H1 (cell line): ENCODE measurements around the gene ZNF524. TPM values are rescaled to one million over a fixed set of nuclear protein-coding genes. Genes with fewer than 3 reads are reported as not detected.

Experiments
- CTCF ChIA-PET: fragments of 300-600 bp; sonication (Branson Sonifier 250); formaldehyde crosslinking; loops from one replicate; lab custom pipeline; 2021; ENCODE audit not compliant: partially characterized antibody; lab: Charles Lee
- POLR2A ChIA-PET: fragments of 300-600 bp; sonication (Branson Sonifier 250); formaldehyde crosslinking; loops from one replicate; lab custom pipeline; 2021; ENCODE audit warnings: inconsistent platforms; ENCODE audit not compliant: partially characterized antibody; lab: Charles Lee
- DNase-seq, 2 experiments: peaks; one replicate each; pipeline versions ENCODE4 v3.0.0 to v3.0.0-alpha.2; 2010 to 2022; ENCODE audit warnings: low spot score in 2 of 2, low read depth in 1 of 2, mixed read lengths in 1 of 2
- FAIRE-seq: peaks from 2 replicates; lab custom pipeline; 2011; peaks lifted over from hg19 to GRCh38; lab: Jason Lieb, UNC
- H2AFZ ChIP-seq: 2 replicates; pipeline ENCODE4 v1.8.1; 2012; ENCODE audit warnings: low read length, inconsistent platforms
- H2AK5ac ChIP-seq: 2 replicates; pipeline ENCODE4 v1.6.1; 2013; ENCODE audit warnings: low read depth, low read length
- H2BK120ac ChIP-seq: replicated peaks from 2 replicates; pipeline ENCODE3; 2013; ENCODE audit warnings: low read depth, low read length, inconsistent platforms
- H2BK12ac ChIP-seq: 2 replicates; pipeline ENCODE4 v1.6.1; 2013; ENCODE audit warnings: low read depth, low read length
- H2BK15ac ChIP-seq: 2 replicates; pipeline ENCODE4 v1.6.1; 2013; ENCODE audit warnings: low read length
- H2BK20ac ChIP-seq: 2 replicates; pipeline ENCODE4 v1.6.1; 2013; ENCODE audit warnings: low read length
- H2BK5ac ChIP-seq: 2 replicates; pipeline ENCODE4 v1.6.1; 2013; ENCODE audit warnings: low read depth, low read length
- H3K14ac ChIP-seq: 2 replicates; pipeline ENCODE4 v1.6.1; 2013; ENCODE audit warnings: inconsistent platforms; ENCODE audit not compliant: insufficient read length
- H3K18ac ChIP-seq: 2 replicates; pipeline ENCODE4 v1.6.1; 2013; ENCODE audit warnings: low read length; ENCODE audit errors: extremely low read depth
- H3K23ac ChIP-seq: 2 replicates; pipeline ENCODE4 v1.6.1; 2013; ENCODE audit warnings: inconsistent platforms; ENCODE audit not compliant: insufficient read length
- H3K23me2 ChIP-seq: 2 replicates; pipeline ENCODE4 v1.6.1; 2013; ENCODE audit warnings: low read depth, low read length
- H3K27ac ChIP-seq: 2 replicates; pipeline ENCODE4 v1.6.1; 2011; ENCODE audit warnings: low read depth, low read length, inconsistent platforms
- H3K27me3 ChIP-seq, 4 experiments: replicated peaks in 1 of 4; 1 replicate in 1 of 4; 2 replicates in 3 of 4; pipeline versions ENCODE4 v1.6.1 to v1.8.1; 2011 to 2013; ENCODE audit warnings: low read length in 3 of 4, mild to moderate bottlenecking in 3 of 4, inconsistent platforms in 2 of 4, mixed read lengths in 2 of 4, moderate library complexity in 1 of 4; ENCODE audit not compliant: control insufficient read depth in 3 of 4, insufficient read depth in 3 of 4; ENCODE audit errors: extremely low read depth in 1 of 4
- H3K36me3 ChIP-seq, 4 experiments: 2 replicates each; pipeline versions ENCODE4 v1.6.1 to v1.8.1; 2011 to 2013; ENCODE audit warnings: mild to moderate bottlenecking in 4 of 4, low read length in 3 of 4, moderate library complexity in 2 of 4, control low read depth in 1 of 4, inconsistent platforms in 1 of 4; ENCODE audit not compliant: insufficient read depth in 4 of 4, control insufficient read depth in 2 of 4
- H3K4ac ChIP-seq: replicated peaks from 2 replicates; pipeline ENCODE3; 2013; ENCODE audit warnings: low read length, low read depth, mixed read lengths, inconsistent platforms; ENCODE audit not compliant: insufficient read length
- H3K4me1 ChIP-seq, 4 experiments: replicated peaks in 1 of 4; 1 replicate in 1 of 4; 2 replicates in 3 of 4; pipeline versions ENCODE4 v1.6.1 to v1.8.1; 2011 to 2013; ENCODE audit warnings: low read length in 3 of 4, inconsistent platforms in 2 of 4, mixed read lengths in 1 of 4; ENCODE audit not compliant: insufficient read depth in 4 of 4, control insufficient read depth in 3 of 4
- H3K4me2 ChIP-seq, 2 experiments: 2 replicates each; pipeline versions ENCODE4 v1.6.1 to v1.8.1; 2011 to 2013; ENCODE audit warnings: low read depth in 2 of 2, low read length in 2 of 2, control low read depth in 1 of 2, inconsistent platforms in 1 of 2, mild to moderate bottlenecking in 1 of 2; ENCODE audit not compliant: insufficient read depth in 1 of 2
- H3K4me3 ChIP-seq, 4 experiments: fragments of 200-600, 300-600 bp in 1 of 4; sonication (generic), shearing (Covaris generic), sonication (Bioruptor Twin) in 1 of 4; 2 replicates each; pipeline versions ENCODE4 v1.5.1 to v1.8.1; 2011 to 2016; ENCODE audit warnings: low read length in 4 of 4, low read depth in 3 of 4, control low read depth in 2 of 4, inconsistent platforms in 2 of 4, mild to moderate bottlenecking in 2 of 4, mixed read lengths in 1 of 4, moderate library complexity in 1 of 4; ENCODE audit not compliant: insufficient read depth in 2 of 4; ENCODE audit errors: extremely low read depth in 1 of 4
- H3K56ac ChIP-seq: replicated peaks from 2 replicates; pipeline ENCODE3; 2013; ENCODE audit warnings: low read depth, mild to moderate bottlenecking, mixed read lengths, low read length, inconsistent platforms; ENCODE audit not compliant: insufficient read length
- H3K79me1 ChIP-seq: 2 replicates; pipeline ENCODE4 v1.6.1; 2013; ENCODE audit warnings: low read depth, low read length, control low read depth
- H3K79me2 ChIP-seq, 2 experiments: 2 replicates each; pipeline versions ENCODE4 v1.6.1 to v1.8.1; 2012 to 2013; ENCODE audit warnings: low read length in 2 of 2, mild to moderate bottlenecking in 2 of 2, inconsistent platforms in 1 of 2; ENCODE audit not compliant: insufficient read depth in 2 of 2, control insufficient read depth in 1 of 2
- H3K9ac ChIP-seq, 4 experiments: replicated peaks in 1 of 4; 1 replicate in 1 of 4; 2 replicates in 3 of 4; pipeline versions ENCODE4 v1.6.1 to v1.8.1; 2011 to 2013; ENCODE audit warnings: low read depth in 3 of 4, low read length in 3 of 4, control low read depth in 2 of 4, mild to moderate bottlenecking in 2 of 4, moderate library complexity in 2 of 4, inconsistent platforms in 1 of 4; ENCODE audit errors: extremely low read depth in 1 of 4
- H3K9me3 ChIP-seq, 2 experiments: 2 replicates each; pipeline versions ENCODE4 v1.6.1 to v1.8.1; 2012 to 2013; ENCODE audit warnings: mild to moderate bottlenecking in 2 of 2, moderate library complexity in 2 of 2, control low read depth in 1 of 2, inconsistent platforms in 1 of 2, low read depth in 1 of 2, low read length in 1 of 2, mixed read lengths in 1 of 2; ENCODE audit not compliant: insufficient read depth in 2 of 2
- H4K20me1 ChIP-seq, 2 experiments: replicated peaks in 1 of 2; 2 replicates each; pipeline versions ENCODE3 to v1.8.1; 2011 to 2013; ENCODE audit warnings: inconsistent platforms in 2 of 2, low read length in 2 of 2, mild to moderate bottlenecking in 1 of 2; ENCODE audit not compliant: insufficient read depth in 2 of 2, control insufficient read depth in 1 of 2
- H4K5ac ChIP-seq: 2 replicates; pipeline ENCODE4 v1.6.1; 2013; ENCODE audit warnings: low read length, low read depth, mixed read lengths, inconsistent platforms; ENCODE audit not compliant: insufficient read length
- H4K8ac ChIP-seq: 2 replicates; pipeline ENCODE4 v1.8.0; 2013; ENCODE audit warnings: mild to moderate bottlenecking, moderate library complexity, low read length, inconsistent platforms; ENCODE audit not compliant: insufficient read depth; ENCODE audit errors: extremely low read depth
- H4K91ac ChIP-seq: replicated peaks from 2 replicates; pipeline ENCODE3; 2013; ENCODE audit warnings: low read length, mixed read lengths, inconsistent platforms; ENCODE audit not compliant: insufficient read length
- BCL11A ChIP-seq, 2 experiments: IDR thresholded peaks; one replicate each; pipeline ENCODE4 v1.6.1; 2011; ENCODE audit warnings: low read depth in 2 of 2, low read length in 2 of 2, mild to moderate bottlenecking in 2 of 2
- POLR2AphosphoS5 ChIP-seq: IDR thresholded peaks from 2 replicates; pipeline ENCODE4 v1.6.1; 2011; ENCODE audit warnings: low read depth, low read length
- WGBS, 2 experiments: shearing (Covaris generic) in 1 of 2; methylation state at CpG; one replicate each; pipeline versions ENCODE4 v1.1.6 to v1.1.7; 2013 to 2015; ENCODE audit warnings: low lambda C conversion rate in 2 of 2, mixed read lengths in 2 of 2, inconsistent platforms in 1 of 2, low coverage in 1 of 2, missing lambda C conversion rate in 1 of 2; ENCODE audit not compliant: insufficient replicate concordance in 2 of 2, insufficient coverage in 1 of 2, insufficient read length in 1 of 2; ENCODE audit errors: extremely low coverage in 1 of 2, missing lambda C conversion rate in 1 of 2; 5-methylcytosine and 5-hydroxymethylcytosine counted together
- polyA plus RNA-seq, 7 experiments: library from polyadenylated mRNA; depleted of rRNA in 3 of 7; stranded (reverse) in 5 of 7; unstranded in 2 of 7; fragments of >200 nt in 5 of 7; fragments of 200-250 nt in 2 of 7; gene quantifications; 1 replicate in 5 of 7; 2 replicates in 1 of 7; 4 replicates in 1 of 7; pipeline versions ENCODE4 v1.2.1 to v1.2.3, GENCODE V29; 2011 to 2013; ENCODE audit warnings: missing spikeins in 2 of 7, mixed read lengths in 2 of 7
- total RNA-seq: library from RNA; stranded (reverse); fragmentation: NEBNext Ultra II Directional; extraction: Animal tissue kit (Norgen Biotek cat#: 25700); gene quantifications from 2 replicates; pipeline ENCODE4 v1.2.1, GENCODE V29; 2021

ZNF524 gene
- total and polyA plus RNA-seq, 2 of the 8 experiments (the other 6 are each of a cell fraction or from before 2014, with no cell fraction given): 4.4 to 4.7 TPM

GRCh38 chr19:55646889-55647731 is 47.0 kb downstream of the ZNF524 start:
- H3K27ac ChIP-seq: no peak overlapping the region
- H3K14ac ChIP-seq: peak overlapping the region; percentile 27
- peaks cover 4 to 21% of the 10 kb centered on the region in 2 experiments; a peak in 3 of 4 replicates for H3K79me2 ChIP-seq
- POLR2A ChIA-PET: interaction anchor here (0.6 to 9.2 kb wide), 21 partner anchors 8 to 554 kb away, joined by 3 to 96 read pairs (median 4); partner anchors contain the start of genes FIZ1, NAT14, ZNF628 and ZNF784
- no peak overlapping the region; the same call in 1 of the 2 replicates for H4K8ac ChIP-seq
- CTCF ChIA-PET: interaction anchor here (0.7 to 6.9 kb wide), 8 partner anchors 10 to 701 kb away, joined by 3 to 56 read pairs (median 4); partner anchors contain the start of gene ZNF865
- peak overlapping the region; percentile 72 to 85 (median 78) for H3K4me3 ChIP-seq
- H3K9ac ChIP-seq: peak overlapping the region in 1 of 4 experiments; percentile 16; a peak in 2 of 7 replicates
- H3K36me3 ChIP-seq: peaks cover 7 to 13% (median 11%) of the 10 kb centered on the region in 4 experiments
- FAIRE-seq: no peak
- H2BK20ac ChIP-seq: no peak overlapping the region
- H3K27me3 ChIP-seq: no peaks in the 10 kb centered on the region
- H3K23ac ChIP-seq: no peak overlapping the region
- no peak overlapping the region for H2BK12ac ChIP-seq
- peaks cover 0 to 4% of the 10 kb centered on the region in 2 experiments for H4K20me1 ChIP-seq
- H3K9me3 ChIP-seq: no peaks in the 10 kb centered on the region
- H3K4me1 ChIP-seq: peaks cover 0 to 20% (median 10%) of the 10 kb centered on the region in 4 experiments; a peak in 6 of 7 replicates
- H4K91ac ChIP-seq: peak overlapping the region; percentile 26
- H3K4me2 ChIP-seq: peak overlapping the region; percentile 78 to 81
- H2BK15ac ChIP-seq: no peak overlapping the region
- H2BK5ac ChIP-seq: no peak overlapping the region
- peaks cover 26% of the 10 kb centered on the region for H3K23me2 ChIP-seq
- H4K5ac ChIP-seq: no peak overlapping the region
- H2AK5ac ChIP-seq: no peak overlapping the region
- peak overlapping the region; percentile 87 for H3K18ac ChIP-seq
- no peak overlapping the region for H2AFZ ChIP-seq
- peak overlapping the region; percentile 80 for H3K56ac ChIP-seq
- WGBS, 2 experiments: 58% methylated on average over 14 of the region's 14 CpGs; no CpG with 5 or more reads in 1 of the 2 experiments
- peak overlapping the region; percentile 74 for H3K4ac ChIP-seq
- no peak for TF ChIP-seq BCL11A (IDR thresholded peaks at IDR 0.05; ENCODE audit: low read depth in 2 of 2, low read length in 2 of 2)
- peak; percentile 29; the same call in 1 of the 2 replicates for TF ChIP-seq POLR2AphosphoS5
- no peak for DNase-seq
- H3K79me1 ChIP-seq: peaks cover 14% of the 10 kb centered on the region
- H2BK120ac ChIP-seq: no peak overlapping the region
